Mesenteric fat pad (tissue), 1 donor: Measurements from ENCODE around the gene DSG3. TPM values are rescaled to one million over a fixed set of nuclear protein-coding genes. Genes with fewer than 3 reads are reported as not detected.

Experiments
- DNase-seq: peaks from one replicate; pipeline ENCODE4 v3.0.0-alpha.2; 2020; ENCODE audit warnings: low spot score
- total RNA-seq: library from RNA; stranded (reverse); fragmentation: NEBNext Ultra II Directional; extraction: Animal tissue kit (Norgen Biotek cat#: 25700); gene quantifications from one replicate; pipeline ENCODE4 v1.2.1, GENCODE V29; 2021
- donor health status: DM: yes; HTN: yes; CAD: no.

DSG3 gene
- total RNA-seq, 1 donor from 2014 or later, result not detected

- no peak for DNase-seq
These were observed 15.2 kb upstream of the DSG3 start for GRCh38 chr18:31432316-31432715.

- no peak for DNase-seq
These were observed 10.7 kb upstream of the DSG3 start for GRCh38 chr18:31436825-31437224.

- DNase-seq, result no peak
These were observed 9.1 kb upstream of the DSG3 start for GRCh38 chr18:31438402-31438801.

- no peak for DNase-seq
These were observed 7.7 kb upstream of the DSG3 start for GRCh38 chr18:31439807-31440325.

GRCh38 chr18:31440787-31441186, 6.8 kb upstream of the DSG3 start:
- no peak for DNase-seq

GRCh38 chr18:31441493-31441892, 6.0 kb upstream of the DSG3 start:
- no peak for DNase-seq

- DNase-seq, result no peak
These were observed 3.4 kb upstream of the DSG3 start for GRCh38 chr18:31444142-31444541.

GRCh38 chr18:31445908-31446307, 1.6 kb upstream of the DSG3 start:
- DNase-seq, result no peak

GRCh38 chr18:31446854-31447253, 687 bp upstream of the DSG3 start:
- no peak for DNase-seq

- DNase-seq, result no peak
These were observed 2.9 kb downstream of the DSG3 start for GRCh38 chr18:31450409-31450808.

GRCh38 chr18:31451625-31452024, 4.1 kb downstream of the DSG3 start:
- no peak for DNase-seq

- no peak for DNase-seq
These were observed 6.6 kb downstream of the DSG3 start for GRCh38 chr18:31454066-31454708.

- no peak for DNase-seq
These were observed 22.1 kb downstream of the DSG3 start for GRCh38 chr18:31469629-31470028.

GRCh38 chr18:31478688-31479087, 31.1 kb downstream of the DSG3 start:
- DNase-seq, result no peak

- DNase-seq, result no peak
These were observed 34.5 kb downstream of the DSG3 start for GRCh38 chr18:31482051-31482450.

- no peak for DNase-seq
These were observed 35.9 kb downstream of the DSG3 start for GRCh38 chr18:31483396-31483795.

- no peak for DNase-seq
These were observed 36.9 kb downstream of the DSG3 start for GRCh38 chr18:31484461-31484860.

GRCh38 chr18:31486165-31486564, 38.6 kb downstream of the DSG3 start:
- DNase-seq, result no peak

GRCh38 chr18:31487246-31488015, 39.9 kb downstream of the DSG3 start:
- DNase-seq, result no peak

- DNase-seq, result no peak
These were observed 41.8 kb downstream of the DSG3 start for GRCh38 chr18:31489311-31489710.

- no peak for DNase-seq
These were observed 42.8 kb downstream of the DSG3 start for GRCh38 chr18:31490387-31490786.

GRCh38 chr18:31490833-31491232, 43.3 kb downstream of the DSG3 start:
- DNase-seq, result no peak

GRCh38 chr18:31491586-31491985, 44.0 kb downstream of the DSG3 start:
- no peak for DNase-seq
